Ascending aorta (tissue), 2 donors: ENCODE data around the gene PANK3. TPM values are rescaled to one million over a fixed set of nuclear protein-coding genes. Genes with fewer than 3 reads are reported as not detected.
"Not testable (repeated sequence)": the region's sequence is repeated elsewhere in the genome, so short reads cannot be mapped to it uniquely, and the experiment has no call there.

Experiments
- DNase-seq, 2 donors: peaks; one replicate each; pipeline ENCODE4 v3.0.0-alpha.2; 2019; ENCODE audit warnings: low spot score in 2 of 2
- H3K27ac ChIP-seq, 2 donors: fragments of 200-600 bp; sonication (generic); one replicate each; pipeline ENCODE4 v1.5.1; 2016 to 2017; ENCODE audit warnings: mild to moderate bottlenecking in 1 of 2
- H3K27me3 ChIP-seq: fragments of 200-600 bp; sonication (generic); one replicate; pipeline ENCODE4 v1.5.1; 2017
- H3K36me3 ChIP-seq, 2 donors: fragments of 200-600 bp; sonication (generic); one replicate each; pipeline ENCODE4 v1.5.1; 2016
- H3K4me1 ChIP-seq, 2 donors: fragments of 200-600 bp; sonication (generic); one replicate each; pipeline ENCODE4 v1.5.1; 2016 to 2017; ENCODE audit warnings: mild to moderate bottlenecking in 1 of 2
- H3K4me3 ChIP-seq, 2 donors: fragments of 200-600 bp; sonication (generic); one replicate each; pipeline ENCODE4 v1.5.1; 2016 to 2017; ENCODE audit warnings: mild to moderate bottlenecking in 1 of 2
- H3K9me3 ChIP-seq, 2 donors: fragments of 200-600 bp; sonication (generic); one replicate each; pipeline ENCODE4 v1.5.1; 2016
- intact Hi-C: fragments of 100-400 bp; cut with DNase I; formaldehyde crosslinking; loops from one replicate; pipeline ENCODE4 v1.15.1; 2023
- total RNA-seq: library from RNA; depleted of rRNA; stranded (reverse); fragments of >200 nt; gene quantifications from one replicate; pipeline ENCODE4 v1.1.0, GENCODE V29; 2016
- TF ChIP-seq, protein P1 (sequence below), 3 experiments: fragments of 200-600 bp in 2 of 3; fragments of 450-650 bp in 1 of 3; sonication (generic) in 2 of 3; IDR thresholded peaks; one replicate each; pipeline ENCODE4 v1.5.1; 2016 to 2019; ENCODE audit warnings: antibody characterized with exemption in 3 of 3, mild to moderate bottlenecking in 1 of 3, moderate library complexity in 1 of 3

Gene PANK3
- total RNA-seq, 1 donor from 2014 or later: 20.9 TPM

DNA sequence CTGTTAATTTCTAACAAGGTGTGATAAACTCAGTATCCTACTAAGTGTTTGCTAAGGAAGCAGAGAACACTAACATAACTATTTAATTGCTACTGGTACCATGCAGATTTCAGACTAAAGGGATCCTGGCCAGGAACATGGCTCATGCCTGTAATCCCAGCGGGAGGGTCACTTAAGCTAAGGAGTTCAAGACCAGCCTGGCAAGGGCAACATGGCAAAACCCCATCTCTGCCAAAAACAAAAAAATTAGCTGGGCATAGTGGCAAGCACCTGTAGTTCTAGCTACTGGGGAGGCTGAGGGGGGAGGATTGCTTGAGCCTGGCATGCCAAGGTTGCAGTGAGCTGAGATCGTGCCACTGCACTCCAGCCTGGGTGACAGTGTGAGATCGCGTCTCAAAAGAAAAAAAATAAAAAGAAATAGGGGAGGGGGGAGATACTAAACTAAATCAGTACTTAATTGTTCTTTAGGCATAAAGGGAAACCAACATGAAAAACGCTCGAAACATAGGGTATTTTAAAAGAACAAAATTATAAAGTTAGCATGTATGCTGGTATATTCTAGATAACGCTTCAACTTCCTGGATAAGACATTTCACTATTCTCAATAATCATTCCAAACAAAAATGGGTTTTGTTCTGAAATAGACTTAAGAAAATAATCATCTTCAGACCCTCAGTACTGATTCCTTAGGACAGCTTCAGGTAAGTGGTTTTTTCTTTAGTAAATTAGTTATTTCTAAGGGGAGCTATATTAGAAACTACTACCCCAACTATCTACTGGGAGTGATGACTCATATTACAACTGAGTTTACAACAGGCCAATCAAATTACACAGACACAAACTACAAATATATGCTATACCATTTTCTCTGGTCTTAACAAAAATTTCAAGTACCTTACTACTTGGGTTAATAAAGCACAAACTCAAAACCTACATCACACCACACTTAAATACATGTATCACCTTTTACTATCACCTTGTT, 3.5 kb downstream of the PANK3 start:
- H3K4me1 ChIP-seq: peaks cover 4 to 14% of the 10 kb centered on the region in 2 donors
- H3K4me3 ChIP-seq: no peak overlapping the region
- H3K36me3 ChIP-seq: no peaks in the 10 kb centered on the region
- H3K27me3 ChIP-seq: no peaks in the 10 kb centered on the region
- TF ChIP-seq, protein P1, sequence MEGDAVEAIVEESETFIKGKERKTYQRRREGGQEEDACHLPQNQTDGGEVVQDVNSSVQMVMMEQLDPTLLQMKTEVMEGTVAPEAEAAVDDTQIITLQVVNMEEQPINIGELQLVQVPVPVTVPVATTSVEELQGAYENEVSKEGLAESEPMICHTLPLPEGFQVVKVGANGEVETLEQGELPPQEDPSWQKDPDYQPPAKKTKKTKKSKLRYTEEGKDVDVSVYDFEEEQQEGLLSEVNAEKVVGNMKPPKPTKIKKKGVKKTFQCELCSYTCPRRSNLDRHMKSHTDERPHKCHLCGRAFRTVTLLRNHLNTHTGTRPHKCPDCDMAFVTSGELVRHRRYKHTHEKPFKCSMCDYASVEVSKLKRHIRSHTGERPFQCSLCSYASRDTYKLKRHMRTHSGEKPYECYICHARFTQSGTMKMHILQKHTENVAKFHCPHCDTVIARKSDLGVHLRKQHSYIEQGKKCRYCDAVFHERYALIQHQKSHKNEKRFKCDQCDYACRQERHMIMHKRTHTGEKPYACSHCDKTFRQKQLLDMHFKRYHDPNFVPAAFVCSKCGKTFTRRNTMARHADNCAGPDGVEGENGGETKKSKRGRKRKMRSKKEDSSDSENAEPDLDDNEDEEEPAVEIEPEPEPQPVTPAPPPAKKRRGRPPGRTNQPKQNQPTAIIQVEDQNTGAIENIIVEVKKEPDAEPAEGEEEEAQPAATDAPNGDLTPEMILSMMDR (IDR thresholded peaks at IDR 0.05): no peak
- no peak overlapping the region for H3K27ac ChIP-seq
- H3K9me3 ChIP-seq: no peaks in the 10 kb centered on the region
- DNase-seq: no peak
- intact Hi-C loops: loop anchor here (5.0 kb wide), 1 partner anchor 587 kb away; no protein-coding TSS in a partner anchor

DNA sequence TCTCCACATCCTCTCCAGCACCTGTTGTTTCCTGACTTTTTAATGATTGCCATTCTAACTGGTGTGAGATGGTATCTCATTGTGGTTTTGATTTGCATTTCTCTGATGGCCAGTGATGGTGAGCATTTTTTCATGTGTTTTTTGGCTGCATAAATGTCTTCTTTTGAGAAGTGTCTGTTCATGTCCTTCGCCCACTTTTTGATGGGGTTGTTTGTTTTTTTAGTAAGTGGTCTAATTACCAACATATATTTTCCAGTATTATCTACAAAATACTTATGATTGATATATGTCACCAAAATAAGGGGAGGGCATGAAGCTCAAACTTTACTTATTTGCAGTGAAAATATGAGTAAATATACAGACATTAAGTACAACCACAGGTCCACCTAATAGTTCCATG, 5.0 kb downstream of the PANK3 start:
- H3K36me3 ChIP-seq, H3K4me3 ChIP-seq, H3K27ac ChIP-seq, DNase-seq, H3K27me3 ChIP-seq, intact Hi-C loops, H3K9me3 ChIP-seq, H3K4me1 ChIP-seq: not testable (repeated sequence)

DNA sequence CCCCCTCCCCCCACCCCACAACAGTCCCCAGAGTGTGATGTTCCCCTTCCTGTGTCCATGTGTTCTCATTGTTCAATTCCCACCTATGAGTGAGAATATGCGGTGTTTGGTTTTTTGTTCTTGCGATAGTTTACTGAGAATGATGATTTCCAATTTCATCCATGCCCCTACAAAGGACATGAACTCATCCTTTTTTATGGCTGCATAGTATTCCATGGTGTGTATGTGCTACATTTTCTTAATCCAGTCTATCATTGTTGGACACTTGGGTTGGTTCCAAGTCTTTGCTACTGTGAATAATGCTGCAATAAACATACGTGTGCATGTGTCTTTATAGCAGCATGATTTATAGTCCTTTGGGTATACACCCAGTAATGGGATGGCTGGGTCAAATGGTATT, 5.5 kb downstream of the PANK3 start:
- H3K9me3 ChIP-seq, H3K4me1 ChIP-seq, H3K36me3 ChIP-seq, H3K4me3 ChIP-seq, DNase-seq, intact Hi-C loops, H3K27me3 ChIP-seq, H3K27ac ChIP-seq: not testable (repeated sequence)

DNA sequence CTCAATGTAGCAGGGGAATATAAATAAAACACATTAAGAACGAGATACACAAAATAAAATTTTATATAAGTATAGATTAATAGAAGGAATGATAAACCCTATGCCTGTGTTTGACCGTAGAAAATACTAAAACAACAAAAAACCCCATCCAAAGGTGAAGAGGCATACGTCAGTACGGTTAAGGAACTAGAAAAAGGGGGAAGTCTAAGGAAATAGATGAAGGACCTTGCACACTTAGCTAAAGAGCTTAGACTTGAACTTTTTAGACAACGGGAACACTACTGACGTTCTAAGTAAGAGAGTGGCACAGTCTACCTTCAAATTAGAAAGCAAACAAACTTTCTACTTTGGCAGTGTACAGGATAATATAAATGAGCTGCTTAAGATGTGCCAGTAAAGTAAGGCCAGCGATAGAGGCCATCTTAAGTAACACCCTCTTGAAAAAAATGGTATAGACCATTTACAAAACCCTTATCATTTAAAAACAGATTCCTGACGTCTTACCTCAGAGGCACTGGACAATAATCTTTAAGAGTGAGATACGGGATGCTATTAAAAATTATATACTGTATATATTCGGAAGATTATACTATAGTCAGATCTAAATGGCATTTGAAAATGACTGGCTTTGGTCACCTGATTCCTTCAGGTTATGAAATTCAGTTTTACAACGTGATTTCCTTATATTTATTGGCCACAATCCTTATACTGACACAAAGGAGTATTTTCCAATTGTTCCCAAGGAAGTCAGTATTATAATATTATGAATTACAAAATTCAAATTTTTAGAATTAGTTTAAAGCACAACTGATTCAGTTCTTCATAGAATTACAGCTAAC, 8.5 kb downstream of the PANK3 start:
- Histone ChIP-seq H3K9me3 (no peaks in the 10 kb centered on the region), H3K4me3 (no peak overlapping the region), H3K36me3 (peaks cover 0 to 27% of the 10 kb centered on the region in 2 donors), H3K27ac (no peak overlapping the region), H3K4me1 (peaks cover 0 to 2% of the 10 kb centered on the region in 2 donors), H3K27me3 (no peaks in the 10 kb centered on the region)
- intact Hi-C loops: no loop called here
- TF ChIP-seq, protein P1 (IDR thresholded peaks at IDR 0.05): no peak
- no peak for DNase-seq

DNA sequence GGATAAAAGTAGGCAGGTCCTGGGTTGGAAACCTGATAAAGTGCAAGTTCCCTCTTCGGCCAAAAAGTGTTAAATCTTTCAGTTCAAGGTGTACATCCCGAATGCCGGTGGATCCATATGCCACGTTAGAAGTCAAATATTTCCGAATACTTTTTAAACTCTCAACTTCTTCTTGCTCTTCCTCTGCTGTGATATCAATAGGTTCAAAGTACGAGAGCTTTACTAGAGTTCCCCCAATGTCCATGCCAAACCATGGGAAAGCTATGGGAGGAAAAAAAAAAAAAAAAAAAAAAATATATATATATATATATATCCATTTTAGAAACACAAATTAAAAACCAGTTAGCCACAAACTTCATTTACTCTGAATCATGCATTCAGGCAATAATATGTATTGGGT, 10.4 kb downstream of the PANK3 start:
- Histone ChIP-seq H3K9me3 (no peaks in the 10 kb centered on the region), H3K4me1 (no peaks in the 10 kb centered on the region), H3K4me3 (no peak overlapping the region), H3K27me3 (no peaks in the 10 kb centered on the region), H3K27ac (no peak overlapping the region), H3K36me3 (peaks cover 0 to 42% of the 10 kb centered on the region in 2 donors)
- DNase-seq: no peak
- TF ChIP-seq, protein P1 (IDR thresholded peaks at IDR 0.05): no peak
- intact Hi-C loops: no loop called here

DNA sequence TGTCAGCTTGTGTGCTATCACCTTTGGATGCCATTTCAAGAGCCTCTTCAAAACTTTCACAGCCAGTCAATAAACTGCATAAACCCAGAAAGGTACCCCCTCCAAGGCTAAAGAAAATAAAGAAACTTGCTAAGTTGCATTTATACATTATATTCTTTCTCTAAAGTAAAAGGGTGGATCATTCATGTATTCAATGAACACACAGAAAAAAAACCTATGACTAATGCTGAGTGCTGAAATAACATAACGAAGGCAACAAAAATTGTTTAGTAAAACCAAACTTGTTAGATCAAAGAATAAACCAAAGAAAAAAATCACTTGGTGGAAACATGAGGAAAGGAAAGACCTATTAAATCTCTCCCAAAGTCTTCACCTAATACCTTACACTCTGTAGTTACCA, 15.2 kb downstream of the PANK3 start:
- intact Hi-C loops: no loop called here
- TF ChIP-seq, protein P1 (IDR thresholded peaks at IDR 0.05): no peak
- Histone ChIP-seq H3K27me3 (no peaks in the 10 kb centered on the region), H3K9me3 (no peaks in the 10 kb centered on the region), H3K36me3 (peaks cover 0 to 59% of the 10 kb centered on the region in 2 donors), H3K27ac (no peak overlapping the region), H3K4me1 (no peaks in the 10 kb centered on the region), H3K4me3 (no peak overlapping the region)
- no peak for DNase-seq
